Gastroesophageal sphincter (tissue), 4 donors: Measurements from ENCODE around the gene PTPN3. TPM values are rescaled to one million over a fixed set of nuclear protein-coding genes. Genes with fewer than 3 reads are reported as not detected.

Experiments
- ATAC-seq: fragments of 150-250 bp; one replicate; pipeline ENCODE4 v1.9.1; 2016; ENCODE audit warnings: mild to moderate bottlenecking, moderate library complexity
- H3K27ac ChIP-seq, 4 donors: fragments of 200-600 bp; sonication (generic) in 3 of 4; 1 replicate in 3 of 4; 2 replicates in 1 of 4; pipeline ENCODE4 v1.5.1; 2016 to 2019
- H3K27me3 ChIP-seq: fragments of 200-600 bp; sonication (generic); one replicate; pipeline ENCODE4 v1.5.1; 2019
- H3K36me3 ChIP-seq, 2 donors: fragments of 200-600 bp; sonication (generic); one replicate each; pipeline ENCODE4 v1.5.1; 2019; ENCODE audit warnings: control low read depth in 1 of 2
- H3K4me1 ChIP-seq, 3 donors: fragments of 200-600 bp; sonication (generic); 1 replicate in 2 of 3; 2 replicates in 1 of 3; pipeline ENCODE4 v1.5.1; 2016 to 2019; ENCODE audit warnings: control low read depth in 2 of 3
- H3K4me3 ChIP-seq, 2 donors: fragments of 200-600 bp; sonication (generic); one replicate each; pipeline ENCODE4 v1.5.1; 2019; ENCODE audit warnings: mild to moderate bottlenecking in 1 of 2, moderate library complexity in 1 of 2
- H3K9me3 ChIP-seq, 3 donors: fragments of 200-600 bp; sonication (generic); one replicate each; pipeline ENCODE4 v1.5.1; 2017 to 2019; ENCODE audit warnings: control low read depth in 2 of 3
- EP300 ChIP-seq: sonication (generic); formaldehyde crosslinking; IDR thresholded peaks from one replicate; pipeline ENCODE4 v1.6.1; 2017; ENCODE audit warnings: antibody characterized with exemption, mild to moderate bottlenecking
- POLR2A ChIP-seq, 2 donors: fragments of 450-650 bp; IDR thresholded peaks; one replicate each; pipeline ENCODE4 v1.6.1; 2017; ENCODE audit warnings: antibody characterized with exemption in 2 of 2, mild to moderate bottlenecking in 2 of 2, moderate library complexity in 1 of 2
- POLR2AphosphoS5 ChIP-seq: sonication (generic); formaldehyde crosslinking; IDR thresholded peaks from one replicate; pipeline ENCODE4 v1.6.1; 2017; ENCODE audit warnings: antibody characterized with exemption
- WGBS, 2 donors: methylation state at CpG; one replicate each; pipeline ENCODE4 v1.1.5; 2018; ENCODE audit warnings: low coverage in 1 of 2; 5-methylcytosine and 5-hydroxymethylcytosine counted together
- total RNA-seq, 4 donors: library from RNA; depleted of rRNA; stranded (reverse); fragments of >200 nt; gene quantifications; one replicate each; pipeline ENCODE4 v1.1.0, GENCODE V29; 2016
- TF ChIP-seq, protein P1 (sequence below), 4 experiments: fragments of 200-600 bp in 2 of 4; fragments of 450-650 bp in 2 of 4; sonication (generic) in 1 of 4; IDR thresholded peaks; one replicate each; pipeline ENCODE4 v1.5.1; 2017 to 2019; ENCODE audit warnings: antibody characterized with exemption in 4 of 4, mild to moderate bottlenecking in 2 of 4, moderate library complexity in 2 of 4

Gene PTPN3
- total RNA-seq, 4 donors from 2014 or later: 1.2 to 3.4 (median 1.6) TPM

DNA sequence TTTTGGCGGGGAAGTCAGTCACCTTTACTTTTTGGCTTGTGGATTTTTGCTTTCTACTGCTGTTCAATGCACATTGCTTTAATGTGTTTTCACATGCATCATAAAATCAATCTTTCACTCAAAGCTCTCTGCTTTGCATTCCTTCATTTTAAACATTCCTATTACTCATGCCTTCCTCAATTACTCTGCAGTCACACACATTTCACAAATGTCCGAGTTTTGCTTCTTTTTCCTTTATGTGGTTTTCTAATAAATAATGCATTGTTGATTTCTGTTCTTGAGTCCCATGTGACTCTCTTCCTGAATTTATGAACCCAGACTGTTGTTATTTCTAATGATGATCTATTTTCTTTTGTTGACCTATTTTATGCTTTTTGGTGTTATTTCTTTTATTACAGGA is 95.0 kb downstream of the PTPN3 start:
- Histone ChIP-seq H3K36me3 (peaks cover 0 to 7% of the 10 kb centered on the region in 2 donors), H3K9me3 (no peaks in the 10 kb centered on the region), H3K4me1 (no peaks in the 10 kb centered on the region), H3K4me3 (no peak overlapping the region), H3K27ac (no peak overlapping the region), H3K27me3 (no peaks in the 10 kb centered on the region)
- no peak for TF ChIP-seq EP300
- TF ChIP-seq, protein P1, sequence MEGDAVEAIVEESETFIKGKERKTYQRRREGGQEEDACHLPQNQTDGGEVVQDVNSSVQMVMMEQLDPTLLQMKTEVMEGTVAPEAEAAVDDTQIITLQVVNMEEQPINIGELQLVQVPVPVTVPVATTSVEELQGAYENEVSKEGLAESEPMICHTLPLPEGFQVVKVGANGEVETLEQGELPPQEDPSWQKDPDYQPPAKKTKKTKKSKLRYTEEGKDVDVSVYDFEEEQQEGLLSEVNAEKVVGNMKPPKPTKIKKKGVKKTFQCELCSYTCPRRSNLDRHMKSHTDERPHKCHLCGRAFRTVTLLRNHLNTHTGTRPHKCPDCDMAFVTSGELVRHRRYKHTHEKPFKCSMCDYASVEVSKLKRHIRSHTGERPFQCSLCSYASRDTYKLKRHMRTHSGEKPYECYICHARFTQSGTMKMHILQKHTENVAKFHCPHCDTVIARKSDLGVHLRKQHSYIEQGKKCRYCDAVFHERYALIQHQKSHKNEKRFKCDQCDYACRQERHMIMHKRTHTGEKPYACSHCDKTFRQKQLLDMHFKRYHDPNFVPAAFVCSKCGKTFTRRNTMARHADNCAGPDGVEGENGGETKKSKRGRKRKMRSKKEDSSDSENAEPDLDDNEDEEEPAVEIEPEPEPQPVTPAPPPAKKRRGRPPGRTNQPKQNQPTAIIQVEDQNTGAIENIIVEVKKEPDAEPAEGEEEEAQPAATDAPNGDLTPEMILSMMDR (IDR thresholded peaks at IDR 0.05): no peak
- no peak for TF ChIP-seq POLR2A (IDR thresholded peaks at IDR 0.05)
- TF ChIP-seq POLR2AphosphoS5: no peak
- ATAC-seq: no peak
- WGBS, 2 donors: 70 to 81% methylated on average over 2 of the region's 2 CpGs

DNA sequence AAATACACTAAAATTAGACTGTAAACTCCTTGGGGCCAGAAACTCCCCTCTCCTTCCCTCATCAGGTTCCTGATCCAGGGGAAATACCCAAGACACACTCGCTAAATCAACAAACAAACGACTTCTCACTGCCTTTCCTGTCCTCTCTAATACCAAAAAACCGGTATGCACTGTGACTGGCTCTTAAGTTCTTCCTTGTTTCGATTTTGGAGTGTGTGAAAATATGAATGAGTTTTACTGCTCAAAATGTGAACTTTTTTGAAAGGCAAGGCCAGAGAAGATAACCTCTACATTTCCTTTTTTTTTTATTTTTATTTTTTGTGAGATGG is 96.2 kb downstream of the PTPN3 start:
- Histone ChIP-seq H3K9me3 (no peaks in the 10 kb centered on the region), H3K36me3 (peaks cover 0 to 7% of the 10 kb centered on the region in 2 donors), H3K27me3 (no peaks in the 10 kb centered on the region), H3K27ac (no peak overlapping the region), H3K4me1 (no peaks in the 10 kb centered on the region), H3K4me3 (no peak overlapping the region)
- WGBS, 2 donors: 58 to 64% methylated on average over 4 of the region's 4 CpGs
- TF ChIP-seq, protein P1 (IDR thresholded peaks at IDR 0.05): no peak
- TF ChIP-seq POLR2A (IDR thresholded peaks at IDR 0.05): no peak
- no peak for TF ChIP-seq POLR2AphosphoS5
- TF ChIP-seq EP300: no peak
- no peak for ATAC-seq

DNA sequence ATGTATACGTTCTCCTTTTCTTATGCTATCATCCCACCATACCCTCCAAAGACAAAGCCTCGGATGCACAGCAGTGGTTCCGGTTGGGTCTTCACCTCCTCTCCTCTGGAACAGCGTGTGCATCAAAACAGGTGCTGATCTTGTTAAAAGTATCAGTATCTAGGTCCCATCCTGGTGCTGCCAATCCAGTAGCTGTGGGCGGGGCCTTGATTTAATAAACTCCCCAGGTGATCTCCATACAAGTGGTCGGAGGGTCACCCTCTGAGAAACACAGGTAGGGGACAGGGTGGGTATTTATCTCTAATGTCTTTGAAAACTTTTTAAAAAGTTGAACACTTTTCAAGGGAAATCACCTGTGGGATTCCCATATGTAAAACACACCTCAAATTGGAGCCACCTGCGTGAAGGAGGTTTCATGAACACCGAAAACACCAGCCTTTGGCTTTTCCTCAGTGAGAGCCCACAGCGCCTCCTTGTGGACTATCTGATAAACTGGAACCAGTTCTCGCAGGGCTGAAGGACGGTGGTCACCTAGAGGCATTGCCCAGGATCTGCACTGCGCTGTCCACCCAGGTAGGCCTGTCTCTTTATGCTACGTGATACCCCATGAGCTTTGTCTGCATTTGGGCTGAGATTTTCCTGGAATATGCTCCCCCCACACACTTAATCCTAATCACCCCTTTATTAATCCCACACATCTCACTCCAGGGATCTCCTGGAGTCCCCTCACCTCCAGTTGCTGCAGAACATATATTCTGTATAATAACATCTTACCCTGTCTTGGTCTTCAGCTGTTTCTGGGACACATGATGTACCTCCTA is 96.7 kb downstream of the PTPN3 start:
- H3K4me3 ChIP-seq: no peak overlapping the region
- 64 to 65% methylated on average over 12 to 13 of the region's 13 CpGs for WGBS, 2 donors
- H3K36me3 ChIP-seq: peaks cover 0 to 7% of the 10 kb centered on the region in 2 donors
- H3K4me1 ChIP-seq: no peaks in the 10 kb centered on the region
- no peak for TF ChIP-seq POLR2AphosphoS5
- TF ChIP-seq, protein P1 (IDR thresholded peaks at IDR 0.05): peak in 3 of 4 experiments; percentile 16 to 47 (median 32)
- H3K9me3 ChIP-seq: no peaks in the 10 kb centered on the region
- no peak for ATAC-seq
- no peak overlapping the region for H3K27ac ChIP-seq
- no peaks in the 10 kb centered on the region for H3K27me3 ChIP-seq

DNA sequence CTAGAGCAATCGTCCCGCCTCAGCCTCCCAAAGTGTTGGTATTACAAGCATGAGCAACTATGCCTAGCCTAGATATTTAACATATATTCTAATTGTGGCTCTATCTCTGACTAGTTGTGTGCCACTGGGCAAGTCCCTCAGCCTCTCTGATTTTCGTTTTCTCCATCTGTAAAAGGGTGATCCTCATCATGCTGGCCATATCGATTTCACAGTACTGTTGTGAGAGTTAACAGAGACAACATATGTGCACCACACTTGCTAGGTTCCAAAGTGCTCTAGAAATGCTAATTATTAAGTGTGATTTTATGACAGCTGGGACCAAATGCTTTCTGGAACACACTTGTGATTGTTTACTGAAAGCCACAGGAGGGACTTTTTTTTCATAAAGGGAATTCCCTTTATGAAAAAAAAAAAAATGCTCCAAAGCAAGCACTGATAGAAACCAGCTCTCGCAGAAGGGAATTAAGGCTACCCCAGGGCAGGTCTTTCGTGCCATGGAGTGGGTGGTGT is 98.8 kb downstream of the PTPN3 start:
- Histone ChIP-seq H3K36me3 (peaks cover 0 to 7% of the 10 kb centered on the region in 2 donors), H3K4me3 (no peak overlapping the region), H3K27ac (no peak overlapping the region), H3K9me3 (no peaks in the 10 kb centered on the region), H3K27me3 (no peaks in the 10 kb centered on the region), H3K4me1 (no peaks in the 10 kb centered on the region)
- WGBS, 2 donors: 75 to 94% methylated on average over 3 to 6 of the region's 6 CpGs
- no peak for TF ChIP-seq POLR2A (IDR thresholded peaks at IDR 0.05)
- no peak for TF ChIP-seq POLR2AphosphoS5
- TF ChIP-seq, protein P1 (IDR thresholded peaks at IDR 0.05): no peak
- no peak for TF ChIP-seq EP300
- no peak for ATAC-seq

DNA sequence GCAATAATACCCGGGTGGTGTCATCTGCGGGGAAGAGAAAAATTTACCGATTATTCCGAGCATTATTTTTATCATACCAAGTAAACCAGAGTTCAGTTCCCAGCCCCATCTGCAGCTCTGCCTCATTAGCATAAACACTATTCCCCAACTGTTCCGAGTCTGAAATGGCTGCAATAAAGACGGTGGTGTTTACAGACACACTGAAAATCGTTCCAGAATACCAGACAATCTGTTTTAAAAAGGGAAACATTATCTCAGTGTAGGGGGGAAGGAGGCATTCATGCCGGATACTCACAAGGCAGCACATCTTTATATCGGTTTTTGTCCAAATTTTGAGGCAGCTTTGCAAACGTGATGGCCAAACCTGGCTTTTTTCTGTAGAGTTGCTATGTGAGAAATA is 106.9 kb downstream of the PTPN3 start:
- Histone ChIP-seq H3K36me3 (peaks cover 0 to 24% of the 10 kb centered on the region in 2 donors), H3K27me3 (no peaks in the 10 kb centered on the region), H3K27ac (no peak overlapping the region), H3K9me3 (no peaks in the 10 kb centered on the region), H3K4me1 (no peaks in the 10 kb centered on the region), H3K4me3 (no peak overlapping the region)
- 61 to 66% methylated on average over 10 of the region's 10 CpGs for WGBS, 2 donors
- no peak for ATAC-seq
- TF ChIP-seq EP300 (no peak), POLR2A (IDR thresholded peaks at IDR 0.05) (no peak), POLR2AphosphoS5 (no peak)
- TF ChIP-seq, protein P1 (IDR thresholded peaks at IDR 0.05): no peak
